ENCODE measurements around the gene ICA1. TPM values are rescaled to one million over a fixed set of nuclear protein-coding genes. Genes with fewer than 3 reads are reported as not detected.

Gene ICA1
- total RNA-seq, 1 experiment from 2014 or later: 5.4 TPM

DNA sequence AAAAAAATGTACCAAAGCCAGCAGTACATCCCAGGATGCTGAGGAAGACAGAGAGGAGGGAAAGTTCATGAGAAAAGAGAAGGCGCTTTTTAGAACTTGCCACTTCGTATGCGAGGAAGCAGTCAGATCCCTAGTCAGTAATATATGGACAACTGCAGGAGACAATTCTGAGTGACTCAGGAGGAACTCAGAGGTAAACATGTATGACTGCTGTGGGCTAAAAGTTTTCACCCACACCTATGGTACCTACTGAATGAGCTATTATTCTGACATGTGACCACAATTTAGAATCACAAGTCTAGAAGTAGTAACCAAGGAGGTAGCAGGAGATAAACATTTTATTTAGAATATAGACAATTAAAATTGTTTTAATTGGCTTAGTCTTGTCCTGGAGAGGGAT, 126.5 kb downstream of the ICA1 start:
- no peak for DNase-seq
- H3K27me3 ChIP-seq (ENCODE audit: control insufficient read depth, insufficient read depth, low read length): no peaks in the 10 kb centered on the region
- no peaks in the 10 kb centered on the region for H3K36me3 ChIP-seq (replicated peaks; ENCODE audit: control insufficient read depth, insufficient read depth, low read length)
- H3K4me3 ChIP-seq (ENCODE audit: insufficient read depth, low read depth, low read length): no peak overlapping the region

DNA sequence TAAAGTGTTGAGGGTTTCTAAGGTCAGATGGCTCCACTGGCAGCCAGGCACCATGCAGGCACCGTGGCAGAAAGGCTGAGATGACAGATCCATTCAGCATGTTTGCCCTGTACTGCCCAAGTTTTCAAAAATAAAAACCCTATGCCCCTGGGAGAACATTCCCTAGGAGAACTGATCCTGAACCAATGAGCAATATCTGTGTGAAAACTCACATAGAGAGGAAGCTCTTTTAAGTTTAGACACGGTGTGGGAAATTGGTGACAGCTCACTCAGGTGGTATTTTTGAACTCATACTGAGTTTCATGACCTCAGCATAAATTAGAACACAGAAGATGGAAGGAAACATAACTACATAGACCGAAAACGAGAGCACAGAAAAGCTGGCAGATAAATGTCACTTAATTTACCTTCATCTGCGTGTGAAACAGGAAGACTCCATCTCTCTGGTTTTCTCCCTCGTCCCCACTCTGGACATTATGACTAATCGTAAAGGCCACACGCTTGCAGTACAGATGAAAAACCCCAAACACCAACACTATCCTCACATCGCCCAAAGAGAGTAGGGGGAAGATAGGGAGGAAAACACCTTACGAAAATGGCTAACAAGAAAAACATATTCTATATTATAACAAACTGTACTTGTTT, 127.8 kb downstream of the ICA1 start:
- no peak for DNase-seq
- Histone ChIP-seq H3K4me3 (ENCODE audit: insufficient read depth, low read depth, low read length) (no peak overlapping the region), H3K27me3 (ENCODE audit: control insufficient read depth, insufficient read depth, low read length) (no peaks in the 10 kb centered on the region), H3K36me3 (replicated peaks; ENCODE audit: control insufficient read depth, insufficient read depth, low read length) (no peaks in the 10 kb centered on the region)

DNA sequence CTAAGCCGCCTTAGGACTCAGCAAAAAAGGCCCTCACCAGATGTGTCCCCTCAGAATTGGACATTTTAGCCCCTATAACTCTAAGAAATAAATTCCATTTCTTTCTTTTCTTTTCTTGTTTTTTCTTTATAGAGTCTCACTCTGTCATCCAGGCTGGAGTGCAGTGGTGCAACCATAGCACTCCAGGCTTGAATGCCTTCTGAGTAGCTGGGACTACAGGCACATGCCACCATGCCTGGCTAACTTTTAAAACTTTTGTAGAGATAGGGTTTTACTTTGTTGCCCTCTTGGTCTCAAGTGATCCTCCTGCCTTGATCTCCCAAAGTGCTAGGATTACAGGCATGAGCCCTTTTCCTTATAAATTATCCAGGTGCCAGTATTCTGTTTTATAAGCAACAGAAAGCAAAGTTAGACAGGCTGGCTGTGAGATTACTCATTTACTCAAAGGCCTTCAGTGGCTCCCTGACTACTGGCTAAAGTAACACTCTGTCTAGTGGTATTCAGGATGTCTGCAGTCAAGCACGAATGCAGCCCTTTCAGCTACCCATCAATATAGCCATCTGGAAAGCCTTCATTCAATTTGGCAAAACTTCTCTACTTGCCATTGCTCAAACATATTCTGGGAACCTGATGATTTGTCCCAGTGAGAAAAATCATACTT, 128.6 kb downstream of the ICA1 start:
- no peaks in the 10 kb centered on the region for H3K27me3 ChIP-seq (ENCODE audit: control insufficient read depth, insufficient read depth, low read length)
- DNase-seq: no peak
- H3K4me3 ChIP-seq (ENCODE audit: insufficient read depth, low read depth, low read length): no peak overlapping the region
- no peaks in the 10 kb centered on the region for H3K36me3 ChIP-seq (replicated peaks; ENCODE audit: control insufficient read depth, insufficient read depth, low read length)

DNA sequence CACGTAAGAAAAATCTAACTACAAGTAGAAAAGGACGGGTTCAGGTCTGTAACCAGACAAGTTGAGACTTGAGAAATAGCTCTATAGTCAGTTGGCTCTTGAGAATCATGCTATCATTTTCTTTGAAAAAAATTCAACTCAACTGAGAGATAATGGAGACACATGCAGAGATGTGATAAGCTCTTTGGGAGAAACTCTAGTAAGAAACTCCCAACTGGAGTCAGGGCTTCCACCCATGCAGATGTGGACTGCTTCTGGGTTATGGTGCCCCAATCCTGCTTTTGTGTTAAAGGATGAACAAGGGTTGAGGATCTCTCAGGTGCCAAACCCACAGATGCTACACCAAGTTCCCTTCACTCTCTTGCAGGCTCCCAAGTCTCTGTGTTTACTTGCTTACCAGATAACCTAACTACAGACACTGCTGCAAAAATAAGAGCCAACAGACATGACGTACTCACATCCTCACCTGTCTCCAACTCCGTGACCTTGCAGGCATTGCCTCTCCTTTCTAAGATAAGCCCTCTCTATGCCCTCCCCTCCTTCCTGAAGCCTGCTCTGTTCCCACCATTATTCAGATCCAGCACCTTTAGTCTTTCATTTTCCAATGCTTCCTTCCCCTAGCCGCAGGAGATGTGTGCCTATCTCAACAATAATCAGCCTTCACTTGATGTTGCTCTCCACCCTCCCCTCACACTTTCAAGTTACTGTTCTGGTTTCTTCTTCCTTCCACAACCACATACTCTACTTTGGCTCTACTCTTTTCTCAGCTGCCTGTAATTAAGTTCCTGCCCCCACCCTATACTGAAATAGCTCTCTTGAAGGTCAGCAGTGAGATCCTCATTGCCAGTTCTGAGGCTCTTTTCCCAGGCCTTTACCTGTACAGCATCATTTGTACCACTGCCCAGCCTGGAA, 130.0 kb downstream of the ICA1 start:
- H3K4me3 ChIP-seq (ENCODE audit: insufficient read depth, low read depth, low read length): no peak overlapping the region
- H3K27me3 ChIP-seq (ENCODE audit: control insufficient read depth, insufficient read depth, low read length): no peaks in the 10 kb centered on the region
- no peaks in the 10 kb centered on the region for H3K36me3 ChIP-seq (replicated peaks; ENCODE audit: control insufficient read depth, insufficient read depth, low read length)
- DNase-seq: no peak

DNA sequence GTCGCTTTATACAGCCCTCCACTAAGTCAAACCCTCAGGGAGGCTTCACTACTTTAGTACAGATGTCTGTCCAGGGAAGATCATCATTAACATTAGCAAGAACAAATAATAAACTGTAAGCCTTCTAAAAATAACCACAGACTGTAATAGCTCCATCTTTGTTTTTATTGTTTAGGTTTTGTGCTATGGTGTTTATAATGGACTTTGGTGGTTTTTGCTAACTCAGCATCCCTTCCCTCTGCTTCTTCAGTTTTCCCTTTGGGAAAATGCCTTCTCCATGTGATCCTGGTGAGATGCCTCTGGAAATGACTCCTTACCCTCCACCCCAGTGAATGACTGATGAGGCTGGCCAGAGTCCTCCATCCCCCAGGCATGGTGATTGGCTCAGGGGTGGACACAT, 131.3 kb downstream of the ICA1 start:
- DNase-seq: no peak

DNA sequence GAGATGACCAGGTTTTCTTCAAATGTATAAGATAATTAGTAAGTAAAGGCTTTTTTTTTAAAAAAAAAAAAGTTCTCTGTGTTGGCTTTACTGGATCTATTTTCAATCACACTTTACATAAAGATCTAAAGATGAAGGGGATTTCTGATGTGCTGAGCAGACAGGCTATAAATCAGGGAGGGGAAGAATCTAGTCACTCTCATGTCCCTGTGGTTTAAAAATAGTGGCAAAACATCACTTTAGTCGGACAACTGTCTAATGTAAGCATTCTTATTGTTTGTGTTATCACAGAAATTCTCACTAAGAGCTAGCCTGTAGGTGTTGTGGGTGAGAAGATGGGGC, 132.7 kb downstream of the ICA1 start:
- H3K36me3 ChIP-seq (replicated peaks; ENCODE audit: control insufficient read depth, insufficient read depth, low read length): no peaks in the 10 kb centered on the region; the same call in 1 of the 2 replicates
- no peak overlapping the region for H3K4me3 ChIP-seq (ENCODE audit: insufficient read depth, low read depth, low read length)
- DNase-seq: no peak
- no peaks in the 10 kb centered on the region for H3K27me3 ChIP-seq (ENCODE audit: control insufficient read depth, insufficient read depth, low read length)

More for the DNA sequence above, 131.3 kb downstream of the ICA1 start:
- H3K27me3 ChIP-seq (ENCODE audit: control insufficient read depth, insufficient read depth, low read length): no peaks in the 10 kb centered on the region
- H3K4me3 ChIP-seq (ENCODE audit: insufficient read depth, low read depth, low read length): no peak overlapping the region
- no peaks in the 10 kb centered on the region; the same call in 1 of the 2 replicates for H3K36me3 ChIP-seq (replicated peaks; ENCODE audit: control insufficient read depth, insufficient read depth, low read length)

DNA sequence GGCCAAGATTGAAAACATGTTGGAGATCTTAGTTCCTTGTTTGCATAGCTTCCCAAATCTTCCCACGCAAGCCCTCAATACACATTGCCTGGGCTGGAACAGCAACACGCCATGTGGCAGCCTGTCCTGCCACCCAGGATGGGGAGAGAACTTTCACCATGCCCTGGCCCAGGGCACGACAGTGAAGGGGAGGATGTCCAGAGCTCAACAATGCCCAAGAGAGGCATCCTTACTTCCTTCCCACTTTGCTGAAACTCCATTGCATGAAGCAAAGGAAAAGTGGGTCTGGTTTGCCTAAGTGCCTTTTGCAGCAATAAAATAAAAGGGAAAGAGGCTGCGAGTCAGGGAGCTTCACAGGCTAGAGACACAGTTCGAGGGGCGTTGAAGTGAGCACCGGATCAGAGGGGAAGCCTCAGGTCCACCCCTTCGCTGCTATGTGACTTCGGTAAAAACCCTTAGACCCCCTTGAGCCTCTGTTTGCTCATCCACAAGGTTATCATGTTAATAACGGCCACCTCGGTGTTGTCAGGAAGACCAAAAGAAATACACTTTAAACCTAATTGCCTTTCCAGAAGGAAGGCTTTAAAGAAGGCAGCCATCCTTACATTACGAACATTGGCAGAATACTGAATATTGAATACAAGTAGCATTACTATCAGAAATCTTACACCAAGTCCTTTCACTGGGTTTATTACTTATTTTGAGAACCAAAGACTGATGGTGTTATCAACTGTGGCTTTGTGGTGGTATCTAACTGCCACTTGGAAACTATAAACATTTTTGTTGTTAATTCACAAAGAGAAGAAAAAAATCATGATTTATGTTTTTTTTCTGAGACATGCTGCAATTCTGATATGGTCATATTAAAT, 133.3 kb downstream of the ICA1 start:
- Histone ChIP-seq H3K36me3 (replicated peaks; ENCODE audit: control insufficient read depth, insufficient read depth, low read length) (no peaks in the 10 kb centered on the region; the same call in 1 of the 2 replicates), H3K27me3 (ENCODE audit: control insufficient read depth, insufficient read depth, low read length) (no peaks in the 10 kb centered on the region), H3K4me3 (ENCODE audit: insufficient read depth, low read depth, low read length) (no peak overlapping the region)
- no peak for DNase-seq

DNA sequence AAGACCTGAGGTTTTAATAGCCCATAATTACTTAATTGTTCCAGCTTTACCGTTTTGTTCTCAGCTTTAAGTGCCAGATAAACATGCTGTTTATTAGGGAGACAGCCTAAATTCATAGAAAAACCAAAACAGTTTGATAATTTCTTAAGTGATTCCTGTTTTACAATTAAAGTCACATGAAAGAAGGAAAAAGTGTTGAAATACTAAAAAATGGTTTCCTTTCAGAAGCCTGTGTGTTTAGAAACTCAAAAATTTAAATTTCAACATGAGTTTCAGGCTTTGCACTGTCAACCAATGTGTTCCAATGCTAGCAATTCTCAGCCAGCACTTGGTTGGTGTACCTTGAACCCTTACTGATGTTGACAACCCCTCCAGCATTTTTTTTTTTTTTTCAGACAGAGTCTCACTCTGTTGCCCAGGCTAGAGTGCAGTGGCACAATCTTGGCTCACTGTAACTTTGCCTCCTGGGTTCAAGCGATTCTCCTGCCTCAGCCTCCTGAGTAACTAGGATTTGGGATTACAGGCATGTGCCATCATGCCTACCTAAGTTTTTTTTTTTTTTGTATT, 135.3 kb downstream of the ICA1 start:
- Histone ChIP-seq H3K4me3 (ENCODE audit: insufficient read depth, low read depth, low read length) (no peak overlapping the region), H3K36me3 (replicated peaks; ENCODE audit: control insufficient read depth, insufficient read depth, low read length) (no peaks in the 10 kb centered on the region; the same call in none of the 2 replicates), H3K27me3 (ENCODE audit: control insufficient read depth, insufficient read depth, low read length) (no peaks in the 10 kb centered on the region)
- no peak for DNase-seq

DNA sequence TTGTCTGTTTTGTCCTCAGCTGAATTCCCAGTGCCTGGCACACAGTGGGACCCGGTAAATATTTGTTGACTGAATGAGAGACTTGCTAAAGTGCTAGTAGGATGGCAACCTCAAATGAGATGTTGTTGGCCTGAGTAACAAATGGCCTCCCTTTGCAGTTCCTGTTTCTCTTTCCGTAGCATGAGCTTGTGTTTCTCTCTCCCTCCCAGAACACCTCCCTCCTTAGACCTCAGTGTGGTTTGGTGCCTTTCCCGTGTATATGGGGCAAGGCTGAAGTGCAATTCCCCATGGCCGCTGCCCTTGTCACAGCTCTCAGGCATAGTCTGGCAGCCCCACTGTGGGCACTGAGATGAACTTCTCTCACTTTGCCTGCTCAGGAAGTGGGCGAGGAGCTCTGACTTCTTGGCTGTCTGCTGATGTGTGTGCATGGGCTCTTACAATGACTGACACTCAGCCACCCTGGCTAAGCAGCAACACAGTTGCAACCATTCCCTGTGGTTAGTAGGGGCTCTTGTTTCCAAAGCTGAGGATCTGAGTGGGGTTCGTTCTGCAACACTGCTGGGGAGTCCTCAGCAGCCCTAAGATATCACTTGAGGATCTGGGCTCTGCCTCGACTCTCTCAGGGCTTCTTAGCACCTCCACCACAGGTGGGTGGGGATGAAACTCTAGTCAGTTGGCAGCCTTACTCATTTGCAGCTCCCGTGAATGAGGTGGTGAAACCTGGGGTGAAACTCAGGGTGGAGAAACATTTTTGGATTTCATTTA, 136.1 kb downstream of the ICA1 start:
- H3K27me3 ChIP-seq (ENCODE audit: control insufficient read depth, insufficient read depth, low read length): no peaks in the 10 kb centered on the region
- DNase-seq: no peak
- no peaks in the 10 kb centered on the region; the same call in none of the 2 replicates for H3K36me3 ChIP-seq (replicated peaks; ENCODE audit: control insufficient read depth, insufficient read depth, low read length)
- no peak overlapping the region for H3K4me3 ChIP-seq (ENCODE audit: insufficient read depth, low read depth, low read length)

DNA sequence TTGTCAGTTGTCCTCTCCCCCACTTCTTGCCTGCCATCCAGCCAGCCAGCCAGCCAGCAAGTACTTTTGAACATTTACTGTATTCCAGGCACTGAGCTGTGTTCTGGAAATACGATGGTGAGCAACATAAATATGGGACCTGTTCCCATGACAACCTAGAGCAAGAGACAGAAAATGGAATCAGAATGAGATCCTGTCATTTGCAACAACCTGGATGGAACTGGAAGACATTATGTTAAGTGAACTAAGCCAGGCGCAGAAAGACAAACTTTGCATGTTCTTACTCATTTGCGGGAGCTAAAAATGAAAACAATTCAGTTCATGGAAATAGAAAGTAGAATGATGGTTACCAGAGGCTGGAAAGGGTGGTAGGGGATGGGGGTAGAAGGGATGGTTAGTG, 140.7 kb downstream of the ICA1 start:
- no peaks in the 10 kb centered on the region for H3K27me3 ChIP-seq (ENCODE audit: control insufficient read depth, insufficient read depth, low read length)
- no peak overlapping the region for H3K4me3 ChIP-seq (ENCODE audit: insufficient read depth, low read depth, low read length)
- no peak for DNase-seq
- no peaks in the 10 kb centered on the region; the same call in none of the 2 replicates for H3K36me3 ChIP-seq (replicated peaks; ENCODE audit: control insufficient read depth, insufficient read depth, low read length)

DNA sequence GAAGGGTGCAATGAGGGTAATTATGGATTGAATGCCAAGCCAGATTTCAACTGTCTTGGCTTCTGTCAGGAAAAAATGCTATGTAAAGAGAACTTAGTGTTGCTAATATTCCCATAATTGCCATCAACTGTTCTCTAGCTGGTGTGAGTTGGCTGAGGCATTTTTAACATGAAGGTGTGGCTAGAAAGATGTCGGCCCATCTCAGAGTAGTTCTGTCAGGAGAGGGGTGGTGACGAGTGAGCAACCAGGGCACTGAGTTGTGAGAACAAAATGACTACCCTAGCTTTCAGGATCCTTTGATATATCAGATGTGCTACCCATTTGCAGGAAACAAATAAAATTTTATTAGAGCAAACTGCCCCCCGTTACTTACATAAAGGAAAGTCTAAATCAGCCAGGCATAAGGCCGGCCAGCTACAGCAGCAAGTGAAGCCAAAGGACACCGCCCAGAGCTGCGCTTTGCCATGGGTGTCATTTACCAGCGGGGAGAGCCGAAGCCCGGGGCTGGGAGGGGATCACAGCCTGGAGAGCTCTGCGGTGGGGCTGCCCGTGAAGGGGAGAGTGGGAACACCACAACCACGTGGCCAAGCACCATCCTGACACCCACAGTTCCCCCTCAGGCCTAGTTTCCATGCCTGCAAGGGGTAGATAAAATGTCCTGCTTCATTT, 141.4 kb downstream of the ICA1 start:
- Histone ChIP-seq H3K27me3 (ENCODE audit: control insufficient read depth, insufficient read depth, low read length) (no peaks in the 10 kb centered on the region), H3K4me3 (ENCODE audit: insufficient read depth, low read depth, low read length) (no peak overlapping the region), H3K36me3 (replicated peaks; ENCODE audit: control insufficient read depth, insufficient read depth, low read length) (no peaks in the 10 kb centered on the region; the same call in 1 of the 2 replicates)
- DNase-seq: no peak

DNA sequence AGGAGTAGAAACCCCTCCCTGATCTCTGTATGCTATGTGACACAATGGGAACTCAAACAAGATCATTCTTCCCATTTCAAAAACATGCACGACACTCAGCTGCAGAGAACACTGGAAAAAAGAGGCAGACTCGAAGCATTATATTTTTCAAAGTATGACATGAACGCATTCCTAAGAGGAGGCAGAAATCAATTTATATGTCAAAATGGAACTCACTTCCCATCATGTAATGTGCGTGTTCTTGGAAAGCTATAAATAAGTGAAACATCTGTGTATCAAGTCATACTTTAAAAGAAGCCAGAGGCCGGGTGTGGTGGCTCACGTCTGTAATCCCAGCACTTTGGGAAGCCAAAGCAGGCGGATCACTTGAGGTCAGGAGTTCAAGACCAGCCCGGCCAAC, 142.7 kb downstream of the ICA1 start:
- no peak for DNase-seq
- no peaks in the 10 kb centered on the region; the same call in 1 of the 2 replicates for H3K36me3 ChIP-seq (replicated peaks; ENCODE audit: control insufficient read depth, insufficient read depth, low read length)
- no peaks in the 10 kb centered on the region for H3K27me3 ChIP-seq (ENCODE audit: control insufficient read depth, insufficient read depth, low read length)
- no peak overlapping the region for H3K4me3 ChIP-seq (ENCODE audit: insufficient read depth, low read depth, low read length)

DNA sequence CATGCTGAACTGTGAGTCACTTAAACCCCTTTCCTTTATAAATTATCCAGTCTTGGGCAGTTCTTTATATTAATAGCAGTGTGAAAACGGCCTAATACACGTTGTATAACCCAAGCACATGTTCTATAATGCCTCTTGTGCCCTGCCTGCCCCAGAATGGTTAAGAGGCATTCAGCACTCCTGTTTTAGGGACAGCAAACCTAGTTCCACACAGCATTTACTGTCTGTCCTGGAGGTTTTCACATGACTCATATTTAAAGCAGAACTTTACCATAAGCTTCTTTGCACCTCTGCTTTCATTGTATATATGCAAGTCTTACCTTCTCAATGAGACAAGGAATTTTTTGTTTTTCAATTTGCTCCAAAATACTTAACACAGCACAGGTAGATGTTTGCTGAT, 144.8 kb downstream of the ICA1 start:
- DNase-seq: no peak
- no peak overlapping the region for H3K4me3 ChIP-seq (ENCODE audit: insufficient read depth, low read depth, low read length)
- H3K27me3 ChIP-seq (ENCODE audit: control insufficient read depth, insufficient read depth, low read length): no peaks in the 10 kb centered on the region
- H3K36me3 ChIP-seq (replicated peaks; ENCODE audit: control insufficient read depth, insufficient read depth, low read length): no peaks in the 10 kb centered on the region; the same call in 1 of the 2 replicates

Measured in H7 (cell line).